ENCODE measurements around the gene APCDD1.

APCDD1 gene

GRCh38 chr18:10525697-10526560, 71.5 kb downstream of the APCDD1 start, which contains the start of gene NAPG:
NAPG (plus strand) TSS chr18:10526027; CDS start chr18:10526103, 76 bp downstream.
- DNase-seq (ENCODE audit: low spot score) = peak; percentile 96
- no peak for TF ChIP-seq CTCF (IDR thresholded peaks at IDR 0.05; ENCODE audit: extremely low read depth, missing control alignments)

- TF ChIP-seq CTCF (IDR thresholded peaks at IDR 0.05; ENCODE audit: extremely low read depth, missing control alignments) = no peak
- DNase-seq (ENCODE audit: low spot score) = no peak
These were observed 72.1 kb downstream of the APCDD1 start for GRCh38 chr18:10526561-10526949.

GRCh38 chr18:10528439-10528838, 74.0 kb downstream of the APCDD1 start:
- TF ChIP-seq CTCF (IDR thresholded peaks at IDR 0.05; ENCODE audit: extremely low read depth, missing control alignments) = no peak

GRCh38 chr18:10530002-10530401, 75.6 kb downstream of the APCDD1 start:
- no peak for DNase-seq (ENCODE audit: low spot score)
- TF ChIP-seq CTCF (IDR thresholded peaks at IDR 0.05; ENCODE audit: extremely low read depth, missing control alignments) = no peak

More at GRCh38 chr18:10528439-10528838, 74.0 kb downstream of the APCDD1 start:
- no peak for DNase-seq (ENCODE audit: low spot score)

GRCh38 chr18:10530852-10531251, 76.4 kb downstream of the APCDD1 start:
- TF ChIP-seq CTCF (IDR thresholded peaks at IDR 0.05; ENCODE audit: extremely low read depth, missing control alignments) = no peak
- DNase-seq (ENCODE audit: low spot score) = no peak

GRCh38 chr18:10533111-10533510, 78.7 kb downstream of the APCDD1 start:
- no peak for TF ChIP-seq CTCF (IDR thresholded peaks at IDR 0.05; ENCODE audit: extremely low read depth, missing control alignments)

GRCh38 chr18:10536280-10536679, 81.8 kb downstream of the APCDD1 start:
- TF ChIP-seq CTCF (IDR thresholded peaks at IDR 0.05; ENCODE audit: extremely low read depth, missing control alignments) = no peak
- no peak for DNase-seq (ENCODE audit: low spot score)

More at GRCh38 chr18:10533111-10533510, 78.7 kb downstream of the APCDD1 start:
- DNase-seq (ENCODE audit: low spot score) = no peak
